CD14-positive monocyte (primary cell): ENCODE measurements around the gene ADPRS. TPM values are rescaled to one million over a fixed set of nuclear protein-coding genes. Genes with fewer than 3 reads are reported as not detected.

Source experiments
- DNase-seq, 3 donors: peaks; one replicate each; pipeline ENCODE4 v3.0.0-alpha.2; 2011 to 2022
- H2AFZ ChIP-seq: 2 replicates; pipeline ENCODE4 v1.6.0; 2012; ENCODE audit warnings: mild to moderate bottlenecking, low read depth, low read length, inconsistent platforms; ENCODE audit not compliant: insufficient read depth, poor library complexity, severe bottlenecking
- H3K27ac ChIP-seq, 2 donors: 1 replicate in 1 of 2; 2 replicates in 1 of 2; pipeline ENCODE4 v1.5.1; 2012 to 2013; ENCODE audit warnings: low read length in 2 of 2, control low read depth in 1 of 2, inconsistent platforms in 1 of 2, low read depth in 1 of 2, mild to moderate bottlenecking in 1 of 2
- H3K27me3 ChIP-seq, 2 donors: one replicate each; pipeline versions ENCODE4 v1.6.0 to v1.6.1; 2011 to 2013; ENCODE audit warnings: low read length in 2 of 2; ENCODE audit not compliant: control insufficient read depth in 2 of 2, insufficient read depth in 2 of 2
- H3K36me3 ChIP-seq, 2 donors: replicated peaks in 1 of 2; 1 replicate in 1 of 2; 2 replicates in 1 of 2; pipeline versions ENCODE4 v1.5.1 to v1.6.1; 2012 to 2013; ENCODE audit warnings: low read length in 2 of 2, control low read depth in 1 of 2, inconsistent platforms in 1 of 2, mild to moderate bottlenecking in 1 of 2; ENCODE audit not compliant: insufficient read depth in 2 of 2, control insufficient read depth in 1 of 2
- H3K4me1 ChIP-seq, 2 donors: 1 replicate in 1 of 2; 2 replicates in 1 of 2; pipeline versions ENCODE4 v1.5.1 to v1.6.1; 2012 to 2013; ENCODE audit warnings: low read length in 2 of 2, control low read depth in 1 of 2, inconsistent platforms in 1 of 2, mild to moderate bottlenecking in 1 of 2, moderate library complexity in 1 of 2; ENCODE audit not compliant: insufficient read depth in 2 of 2, control insufficient read depth in 1 of 2
- H3K4me2 ChIP-seq: replicated peaks from 2 replicates; pipeline ENCODE3; 2012; ENCODE audit warnings: low read length, moderate library complexity, mild to moderate bottlenecking; ENCODE audit not compliant: poor library complexity, severe bottlenecking; ENCODE audit errors: extremely low read depth
- H3K4me3 ChIP-seq, 3 experiments: fragments of 200-600 bp in 1 of 3; sonication (generic) in 1 of 3; replicated peaks in 1 of 3; 1 replicate in 2 of 3; 2 replicates in 1 of 3; pipeline ENCODE4 v1.5.1; 2011 to 2013; ENCODE audit warnings: low read length in 3 of 3, mild to moderate bottlenecking in 3 of 3, control low read depth in 2 of 3, low read depth in 2 of 3, inconsistent platforms in 1 of 3, moderate library complexity in 1 of 3
- H3K79me2 ChIP-seq: 2 replicates; pipeline ENCODE4 v1.6.0; 2012; ENCODE audit warnings: mild to moderate bottlenecking, control low read depth, inconsistent platforms, low read length, moderate library complexity; ENCODE audit not compliant: insufficient read depth
- H3K9ac ChIP-seq: 2 replicates; pipeline ENCODE4 v1.6.0; 2017; ENCODE audit warnings: low read length, mild to moderate bottlenecking; ENCODE audit not compliant: insufficient read depth, poor library complexity, severe bottlenecking
- H3K9me3 ChIP-seq, 2 donors: replicated peaks in 1 of 2; 1 replicate in 1 of 2; 2 replicates in 1 of 2; pipeline versions ENCODE4 v1.5.1 to v1.6.1; 2012 to 2013; ENCODE audit warnings: low read length in 2 of 2, control low read depth in 1 of 2; ENCODE audit not compliant: control insufficient read depth in 1 of 2, insufficient read depth in 1 of 2
- H4K20me1 ChIP-seq: 2 replicates; pipeline ENCODE4 v1.6.0; 2012; ENCODE audit warnings: mild to moderate bottlenecking, low read length, control low read depth, moderate library complexity; ENCODE audit not compliant: insufficient read depth
- H3K27ac Mint-ChIP-seq, 7 donors: one replicate each; pipeline ENCODE4 v1.8.0; 2020; ENCODE audit warnings: mild to moderate bottlenecking in 7 of 7, mixed read lengths in 7 of 7, moderate library complexity in 6 of 7, inconsistent platforms in 2 of 7
- H3K27me3 Mint-ChIP-seq, 3 donors: one replicate each; pipeline ENCODE4 v1.8.0; 2021 to 2022; ENCODE audit warnings: low read depth in 3 of 3, mild to moderate bottlenecking in 3 of 3, mixed read lengths in 3 of 3, moderate library complexity in 3 of 3, inconsistent platforms in 1 of 3
- H3K36me3 Mint-ChIP-seq, 2 donors: one replicate each; pipeline ENCODE4 v1.8.0; 2020; ENCODE audit warnings: mixed read lengths in 2 of 2, inconsistent platforms in 1 of 2, mild to moderate bottlenecking in 1 of 2
- H3K4me1 Mint-ChIP-seq: one replicate; pipeline ENCODE4 v1.8.0; 2020; ENCODE audit warnings: mild to moderate bottlenecking, mixed read lengths
- H3K4me3 Mint-ChIP-seq, 2 donors: one replicate each; pipeline ENCODE4 v1.8.0; 2020; ENCODE audit warnings: mild to moderate bottlenecking in 2 of 2, mixed read lengths in 2 of 2, moderate library complexity in 1 of 2
- H3K9me3 Mint-ChIP-seq, 7 donors: one replicate each; pipeline ENCODE4 v1.8.0; 2020 to 2022; ENCODE audit warnings: mixed read lengths in 7 of 7, mild to moderate bottlenecking in 6 of 7, moderate library complexity in 6 of 7, inconsistent platforms in 2 of 7
- CTCF ChIP-seq: fragments of 200-600 bp; IDR thresholded peaks from one replicate; pipeline ENCODE4 v1.8.0; 2022; ENCODE audit warnings: antibody characterized with exemption, mild to moderate bottlenecking
- WGBS: methylation state at CpG from one replicate; pipeline ENCODE4 v1.1.5; 2013; ENCODE audit warnings: missing lambda C conversion rate; ENCODE audit not compliant: insufficient coverage; 5-methylcytosine and 5-hydroxymethylcytosine counted together
- intact Hi-C, 2 donors: fragments of 100-400 bp; cut with micrococcal nuclease; formaldehyde crosslinking; loops; one replicate each; pipeline versions ENCODE4 v1.15.0 to v1.15.1; 2023
- polyA plus RNA-seq, 3 donors: library from polyadenylated mRNA; depleted of rRNA in 1 of 3; unstranded in 2 of 3; stranded (reverse) in 1 of 3; fragments of 300-500 nt in 2 of 3; fragments of >200 nt in 1 of 3; fragmentation: Illumina TruSeq in 2 of 3; gene quantifications; 1 replicate in 2 of 3; 2 replicates in 1 of 3; pipeline ENCODE4 v1.2.3, GENCODE V29; 2012 to 2021

Gene ADPRS
- polyA plus RNA-seq, 3 donors, result 13.4 to 30.6 (median 21.9) TPM

DNA sequence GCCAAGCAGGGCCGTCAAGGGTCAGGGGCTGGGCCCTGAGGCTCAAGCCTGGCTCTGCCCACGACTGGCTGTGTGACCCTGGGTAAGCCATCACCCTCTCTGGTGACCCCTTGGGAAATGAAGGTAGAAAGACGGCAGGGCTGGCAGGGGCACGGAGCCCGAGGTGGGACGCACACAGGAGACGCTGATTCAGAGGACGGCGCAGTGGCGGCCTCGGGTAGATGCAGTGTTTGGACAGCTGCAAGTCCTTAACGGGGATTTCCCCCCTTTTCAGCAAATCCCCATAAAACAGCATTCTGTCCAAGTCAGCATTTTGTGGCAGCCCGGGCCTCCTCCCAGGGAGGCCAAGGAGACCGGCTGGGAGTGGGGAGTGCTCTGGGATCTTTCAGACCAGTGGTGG, 19.6 kb downstream of the ADPRS start:
- Histone ChIP-seq H3K27me3 (no peaks in the 10 kb centered on the region), H3K79me2 (no peaks in the 10 kb centered on the region), H4K20me1 (no peaks in the 10 kb centered on the region), H3K9ac (no peak overlapping the region), H3K4me1 (no peaks in the 10 kb centered on the region), H2AFZ (no peak overlapping the region), H3K4me2 (no peak overlapping the region), H3K27ac (no peak overlapping the region), H3K36me3 (peaks cover 0 to 10% of the 10 kb centered on the region in 2 donors), H3K4me3 (no peak overlapping the region), H3K9me3 (no peaks in the 10 kb centered on the region)
- H3K4me1 Mint-ChIP-seq, result peaks cover 5% of the 10 kb centered on the region
- H3K9me3 Mint-ChIP-seq, result no peaks in the 10 kb centered on the region
- H3K27ac Mint-ChIP-seq, result no peak overlapping the region
- intact Hi-C loops, result no loop called here
- DNase-seq, result no peak
- H3K36me3 Mint-ChIP-seq, result peaks cover 20 to 39% of the 10 kb centered on the region in 2 donors
- H3K27me3 Mint-ChIP-seq, result peaks cover 2 to 6% (median 6%) of the 10 kb centered on the region in 3 donors
- TF ChIP-seq CTCF, result no peak
- 100% methylated on average over 5 of the region's 14 CpGs for WGBS
- H3K4me3 Mint-ChIP-seq, result no peak overlapping the region

DNA sequence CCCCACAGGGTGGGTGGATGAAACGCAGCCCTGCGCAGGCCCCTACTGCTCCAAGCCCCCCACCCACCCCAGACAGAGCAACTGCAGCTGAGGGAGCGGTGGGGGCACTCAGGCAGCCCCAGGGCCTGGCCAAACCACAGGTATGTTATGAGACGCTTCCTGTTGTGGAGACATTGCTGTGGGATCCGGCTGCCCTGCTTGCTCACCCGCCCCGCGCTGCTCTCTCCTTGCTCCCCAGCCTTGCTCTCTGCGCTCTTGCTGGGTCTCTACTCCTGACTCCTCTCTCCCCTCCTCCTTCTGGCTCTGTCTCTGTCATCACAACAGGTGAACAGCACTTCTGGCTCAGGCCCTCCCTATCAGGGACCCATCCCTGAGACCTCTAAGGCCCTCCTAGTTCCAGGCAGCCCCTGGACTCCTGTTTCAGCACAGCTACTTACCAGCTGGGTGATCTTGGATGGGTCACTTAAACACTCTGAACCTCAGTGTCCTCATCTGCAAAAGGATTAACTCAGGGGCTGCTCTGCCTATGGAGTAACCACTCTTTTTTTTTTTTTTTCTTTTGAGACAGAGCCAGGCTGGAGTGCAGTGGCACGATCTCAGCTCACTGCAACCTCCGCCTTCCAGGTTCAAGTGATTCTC, 20.5 kb downstream of the ADPRS start:
- Histone ChIP-seq H3K4me1 (no peaks in the 10 kb centered on the region), H3K9ac (no peak overlapping the region), H3K27ac (no peak overlapping the region), H3K4me2 (no peak overlapping the region), H3K36me3 (peaks cover 0 to 15% of the 10 kb centered on the region in 2 donors), H2AFZ (no peak overlapping the region), H3K79me2 (no peaks in the 10 kb centered on the region), H3K4me3 (no peak overlapping the region), H4K20me1 (no peaks in the 10 kb centered on the region), H3K9me3 (no peaks in the 10 kb centered on the region), H3K27me3 (no peaks in the 10 kb centered on the region)
- WGBS, result 9% methylated on average over 6 of the region's 11 CpGs
- no peak for TF ChIP-seq CTCF
- intact Hi-C loops, result no loop called here
- peaks cover 5% of the 10 kb centered on the region for H3K4me1 Mint-ChIP-seq
- no peak overlapping the region for H3K27ac Mint-ChIP-seq
- no peak overlapping the region for H3K4me3 Mint-ChIP-seq
- DNase-seq, result no peak
- H3K9me3 Mint-ChIP-seq, result peaks cover 0 to under 1% (median 0%) of the 10 kb centered on the region in 7 donors
- peaks cover 2 to 6% (median 5%) of the 10 kb centered on the region in 3 donors for H3K27me3 Mint-ChIP-seq
- peaks cover 25 to 47% of the 10 kb centered on the region in 2 donors for H3K36me3 Mint-ChIP-seq
